HepG2 (cell line): Measurements from ENCODE around the gene SYT10. TPM values are rescaled to one million over a fixed set of nuclear protein-coding genes. Genes with fewer than 3 reads are reported as not detected.
A peak's percentile ranks its signal among the peaks of the same experiment; 100 is the strongest.

Experiments
- ATAC-seq: fragments of 200-7000 bp; cut with Tn5 transposase; 3 replicates; pipeline ENCODE4 v1.9.1; 2020; ENCODE audit warnings: mild to moderate bottlenecking, moderate library complexity
- BruUV-seq: library from RNA; stranded (reverse); fragments of 400-500 nt; replicated peaks from 2 replicates; lab custom pipeline; 2021; lab: Mats Ljungman, UMichigan
- CTCF ChIA-PET: fragments of 300-600 bp; formaldehyde crosslinking; extraction: SDS; loops from one replicate; lab custom pipeline; 2021; ENCODE audit warnings: low total read pairs, inconsistent platforms, low intra/inter-chr PET ratio; lab: Yijun Ruan, JAX
- POLR2A ChIA-PET: fragments of 350-600 bp; sonication (Branson Sonifier 250); formaldehyde crosslinking; loops from one replicate; lab custom pipeline; 2020; ENCODE audit warnings: antibody characterized with exemption, inconsistent platforms; lab: Yijun Ruan, JAX
- DNase-seq: peaks from one replicate; pipeline ENCODE4 v3.0.0-alpha.2; 2015; ENCODE audit warnings: low spot score
- FAIRE-seq: peaks from 3 replicates; lab custom pipeline; 2011; peaks lifted over from hg19 to GRCh38; lab: Jason Lieb, UNC
- H2AFZ ChIP-seq: one replicate; pipeline ENCODE4 v1.6.1; 2011; ENCODE audit warnings: low read length, inconsistent platforms
- H3K27ac ChIP-seq: fragments of 300-600 bp; 3 replicates; pipeline ENCODE4 v1.8.0; 2011; ENCODE audit warnings: mixed run types, mild to moderate bottlenecking, mixed read lengths, low read length, inconsistent platforms; ENCODE audit not compliant: insufficient read depth; ENCODE audit errors: extremely low read length
- H3K27me3 ChIP-seq, 2 experiments: fragments of 200-600 bp in 1 of 2; 2 replicates in 1 of 2; 3 replicates in 1 of 2; pipeline versions ENCODE4 v1.6.0 to v1.8.0; 2011; ENCODE audit warnings: low read length in 2 of 2, mild to moderate bottlenecking in 2 of 2, moderate library complexity in 2 of 2, inconsistent platforms in 1 of 2; ENCODE audit not compliant: insufficient read depth in 2 of 2, control insufficient read depth in 1 of 2
- H3K36me3 ChIP-seq, 2 experiments: fragments of 200-600 bp in 1 of 2; replicated peaks in 1 of 2; 2 replicates in 1 of 2; 3 replicates in 1 of 2; pipeline versions ENCODE4 v1.5.1 to v1.8.0; 2011; ENCODE audit warnings: low read length in 2 of 2, inconsistent platforms in 1 of 2; ENCODE audit not compliant: insufficient read depth in 2 of 2, control insufficient read depth in 1 of 2
- H3K4me1 ChIP-seq: 2 replicates; pipeline ENCODE4 v1.5.1; 2012; ENCODE audit warnings: low read length, inconsistent platforms; ENCODE audit not compliant: insufficient read depth
- H3K4me2 ChIP-seq: 2 replicates; pipeline ENCODE4 v1.6.0; 2011; ENCODE audit warnings: low read depth, low read length, inconsistent platforms
- H3K4me3 ChIP-seq, 3 experiments: fragments of 200-600 bp in 1 of 3; sonication (generic), shearing (Covaris generic) in 1 of 3; replicated peaks in 1 of 3; 2 replicates each; pipeline ENCODE4 v1.5.1; 2011 to 2016; ENCODE audit warnings: low read length in 3 of 3, inconsistent platforms in 2 of 3, low read depth in 2 of 3, mild to moderate bottlenecking in 2 of 3, control low read depth in 1 of 3, mixed read lengths in 1 of 3; ENCODE audit not compliant: insufficient read depth in 1 of 3
- H3K79me2 ChIP-seq: one replicate; pipeline ENCODE4 v1.6.1; 2011; ENCODE audit warnings: low read length, inconsistent platforms; ENCODE audit not compliant: insufficient read depth
- H3K9ac ChIP-seq: 2 replicates; pipeline ENCODE4 v1.6.0; 2011; ENCODE audit warnings: mild to moderate bottlenecking, low read depth, low read length, inconsistent platforms; ENCODE audit not compliant: insufficient read depth
- H3K9me3 ChIP-seq: 2 replicates; pipeline ENCODE4 v1.5.1; 2012; ENCODE audit warnings: mild to moderate bottlenecking, low read length
- H4K20me1 ChIP-seq: 2 replicates; pipeline ENCODE4 v1.6.0; 2011; ENCODE audit warnings: inconsistent platforms, mild to moderate bottlenecking, low read length, moderate library complexity; ENCODE audit not compliant: insufficient read depth
- ATF7 ChIP-seq, 2 experiments: fragments of 450-650 bp in 1 of 2; sonication (generic) in 1 of 2; formaldehyde crosslinking in 1 of 2; IDR thresholded peaks; 2 replicates each; pipeline versions ENCODE4 v1.4.0 to v1.6.1; 2016 to 2020; ENCODE audit warnings: antibody characterized with exemption in 1 of 2, mild to moderate bottlenecking in 1 of 2, missing genetic modification reagents in 1 of 2
- CREB1 ChIP-seq, 2 experiments: fragments of 450-650 bp in 1 of 2; IDR thresholded peaks; 2 replicates each; pipeline ENCODE4 v1.6.1; 2016 to 2017; ENCODE audit warnings: control low read depth in 1 of 2, mild to moderate bottlenecking in 1 of 2, missing compliant biosample characterization in 1 of 2, missing genetic modification characterization in 1 of 2
- MATR3 ChIP-seq: sonication (generic); formaldehyde crosslinking; IDR thresholded peaks from 2 replicates; pipeline ENCODE4 v1.4.0; 2020; ENCODE audit warnings: missing genetic modification reagents
- STAG1 ChIP-seq: sonication (generic); formaldehyde crosslinking; IDR thresholded peaks from 2 replicates; pipeline ENCODE4 v1.4.0; 2020; ENCODE audit warnings: missing genetic modification reagents
- ZNF12 ChIP-seq: sonication (generic); formaldehyde crosslinking; IDR thresholded peaks from 2 replicates; pipeline ENCODE4 v1.5.0; 2020; ENCODE audit warnings: missing genetic modification reagents
- ZNF264 ChIP-seq: sonication (generic); formaldehyde crosslinking; IDR thresholded peaks from 2 replicates; pipeline ENCODE4 v1.4.0; 2020; ENCODE audit warnings: missing genetic modification reagents
- ZNF451 ChIP-seq: sonication (generic); formaldehyde crosslinking; IDR thresholded peaks from 2 replicates; pipeline ENCODE4 v1.5.0; 2020; ENCODE audit warnings: mild to moderate bottlenecking, missing genetic modification reagents
- ZNF629 ChIP-seq: sonication (generic); formaldehyde crosslinking; conservative IDR thresholded peaks from 2 replicates; pipeline ENCODE4 v1.5.0; 2020; ENCODE audit warnings: missing genetic modification reagents
- WGBS: methylation state at CpG from one replicate; pipeline ENCODE4 v1.1.6; 2017; ENCODE audit warnings: low lambda C conversion rate; 5-methylcytosine and 5-hydroxymethylcytosine counted together
- in situ Hi-C: cut with HindIII; loops from 2 replicates; pipeline ENCODE4 v1.10.0; 2017; ENCODE audit warnings: low pct_unique_long_range_greater_than_20kb; ENCODE audit not compliant: extremely low pct_ligation_motif_present
- intact Hi-C: fragments of 100-400 bp; cut with micrococcal nuclease; formaldehyde crosslinking; loops from one replicate; pipeline ENCODE4 v1.10.0; 2022; ENCODE audit not compliant: unreplicated experiment
- polyA plus RNA-seq, 8 experiments: library from polyadenylated mRNA; depleted of rRNA in 3 of 8; stranded (reverse) in 7 of 8; unstranded in 1 of 8; fragments of >200 nt; fragmentation: Illumina TruSeq in 4 of 8; extraction: Trizol in 4 of 8; gene quantifications; 2 replicates each; pipeline versions ENCODE4 v1.2.1 to v1.2.3, GENCODE V29; 2011 to 2016; ENCODE audit warnings: low read depth in 4 of 8, missing spikeins in 1 of 8, mixed read lengths in 1 of 8; ENCODE audit not compliant: insufficient read depth in 1 of 8
- total RNA-seq, 5 experiments: library from RNA; depleted of rRNA; stranded (reverse); fragments of >200 nt; fragmentation: Illumina TruSeq; extraction: Trizol; gene quantifications; 2 replicates each; pipeline ENCODE4 v1.2.3, GENCODE V29; 2016; ENCODE audit warnings: low read depth in 1 of 5
- TF ChIP-seq, protein P1 (sequence below), 2 experiments: sonication (generic) in 1 of 2; formaldehyde crosslinking in 1 of 2; IDR thresholded peaks; 2 replicates each; pipeline versions ENCODE4 v1.4.0 to v1.6.1; 2018 to 2020; ENCODE audit warnings: missing genetic modification reagents in 2 of 2, borderline replicate concordance in 1 of 2, low read depth in 1 of 2, mild to moderate bottlenecking in 1 of 2, missing biosample characterization in 1 of 2
- TF ChIP-seq, protein P2 (sequence below): sonication (generic); formaldehyde crosslinking; IDR thresholded peaks from 2 replicates; pipeline ENCODE4 v1.5.0; 2020; ENCODE audit warnings: mild to moderate bottlenecking, missing genetic modification reagents, moderate library complexity

SYT10 gene
- total and polyA plus RNA-seq, 2 of the 13 experiments (the other 11 are each of a cell fraction or from before 2014, with no cell fraction given) = not detected

DNA sequence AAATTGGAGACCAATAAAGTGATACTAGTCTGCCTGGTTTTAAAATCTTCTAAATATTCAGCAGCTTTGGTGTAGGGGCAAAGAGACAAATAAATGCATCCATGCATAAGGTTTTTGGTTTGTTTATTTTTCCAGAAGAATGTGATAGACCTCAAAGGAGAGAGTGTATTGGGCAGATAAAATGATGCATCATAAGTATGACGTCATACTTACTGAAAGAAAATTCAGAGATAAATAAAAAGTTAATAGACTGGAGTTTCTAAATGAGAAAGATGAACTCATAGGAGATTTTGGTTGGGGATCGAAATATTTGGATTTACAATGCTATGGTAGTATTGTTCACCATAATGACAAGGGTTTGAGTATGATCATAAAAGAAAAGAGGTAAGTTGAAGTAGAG, 10.2 kb downstream of the SYT10 start:
- Histone ChIP-seq H3K4me2 (no peak overlapping the region), H3K79me2 (no peaks in the 10 kb centered on the region), H3K4me3 (no peak overlapping the region), H3K9me3 (no peaks in the 10 kb centered on the region), H3K9ac (no peak overlapping the region), H3K4me1 (no peaks in the 10 kb centered on the region), H4K20me1 (no peaks in the 10 kb centered on the region), H3K27ac (no peak overlapping the region), H3K36me3 (no peaks in the 10 kb centered on the region), H3K27me3 (no peaks in the 10 kb centered on the region), H2AFZ (no peak overlapping the region)
- POLR2A ChIA-PET = no interaction called here
- CTCF ChIA-PET = no interaction called here
- BruUV-seq = no TSS peak
- 0% methylated on average over 2 of the region's 2 CpGs for WGBS
- in situ Hi-C loops (no loop called here), intact Hi-C loops (loop anchor here (5.0 kb wide), 2 partner anchors 178 to 593 kb away; partner anchors contain the start of gene ALG10)
- ATAC-seq (no peak), DNase-seq (no peak), FAIRE-seq (no peak)
- TF ChIP-seq, protein P1, sequence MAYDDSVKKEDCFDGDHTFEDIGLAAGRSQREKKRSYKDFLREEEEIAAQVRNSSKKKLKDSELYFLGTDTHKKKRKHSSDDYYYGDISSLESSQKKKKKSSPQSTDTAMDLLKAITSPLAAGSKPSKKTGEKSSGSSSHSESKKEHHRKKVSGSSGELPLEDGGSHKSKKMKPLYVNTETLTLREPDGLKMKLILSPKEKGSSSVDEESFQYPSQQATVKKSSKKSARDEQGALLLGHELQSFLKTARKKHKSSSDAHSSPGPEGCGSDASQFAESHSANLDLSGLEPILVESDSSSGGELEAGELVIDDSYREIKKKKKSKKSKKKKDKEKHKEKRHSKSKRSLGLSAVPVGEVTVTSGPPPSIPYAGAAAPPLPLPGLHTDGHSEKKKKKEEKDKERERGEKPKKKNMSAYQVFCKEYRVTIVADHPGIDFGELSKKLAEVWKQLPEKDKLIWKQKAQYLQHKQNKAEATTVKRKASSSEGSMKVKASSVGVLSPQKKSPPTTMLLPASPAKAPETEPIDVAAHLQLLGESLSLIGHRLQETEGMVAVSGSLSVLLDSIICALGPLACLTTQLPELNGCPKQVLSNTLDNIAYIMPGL (CRISPR knock-in tag; IDR thresholded peaks at IDR 0.05; ENCODE audit: borderline replicate concordance in 1 of 2, low read depth in 1 of 2) = no peak
- TF ChIP-seq ATF7 (IDR thresholded peaks at IDR 0.05) (peak; percentile 100), ATF7 (CRISPR knock-in tag; IDR thresholded peaks at IDR 0.05) (no peak), ZNF451 (CRISPR knock-in tag) (no peak), CREB1 (IDR thresholded peaks at IDR 0.05) (peak; percentile 97), CREB1 (CRISPR knock-in tag; IDR thresholded peaks at IDR 0.05) (no peak)

DNA sequence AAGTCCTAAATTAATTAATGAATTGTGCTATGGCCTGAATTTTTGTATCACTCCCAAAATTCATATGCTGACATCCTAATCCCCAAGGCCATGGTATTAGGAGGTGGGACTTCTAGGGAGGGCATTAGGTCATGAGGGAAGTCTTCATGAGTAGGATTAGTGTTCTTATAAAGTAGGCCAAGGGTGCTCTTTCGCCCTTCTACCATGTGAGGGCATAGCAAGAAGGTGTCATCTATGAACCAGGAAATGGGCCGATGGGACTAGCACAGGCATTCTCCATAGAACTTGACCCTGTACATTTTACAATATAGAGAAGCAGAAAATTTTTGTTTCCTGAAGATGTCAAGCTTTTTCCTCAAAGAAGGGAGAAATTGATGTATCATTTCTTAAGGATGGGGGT, 12.5 kb downstream of the SYT10 start:
- no peaks in the 10 kb centered on the region for H3K36me3 ChIP-seq
- BruUV-seq = no TSS peak
- POLR2A ChIA-PET = no interaction called here

More for the DNA sequence above, 12.5 kb downstream of the SYT10 start:
- CTCF ChIA-PET = no interaction called here
- intact Hi-C loops (loop anchor here (5.0 kb wide), 2 partner anchors 180 to 595 kb away; partner anchors contain the start of gene ALG10), in situ Hi-C loops (no loop called here)
- Histone ChIP-seq H3K79me2 (no peaks in the 10 kb centered on the region), H3K27ac (no peak overlapping the region), H3K4me2 (no peak overlapping the region), H3K4me3 (no peak overlapping the region), H3K27me3 (no peaks in the 10 kb centered on the region), H3K4me1 (no peaks in the 10 kb centered on the region), H4K20me1 (no peaks in the 10 kb centered on the region), H2AFZ (no peak overlapping the region), H3K9me3 (no peaks in the 10 kb centered on the region), H3K9ac (no peak overlapping the region)
- DNase-seq = peak; percentile 18
- peak; percentile 67 for ATAC-seq
- no peak for FAIRE-seq
- peak; percentile 41; the same call in 1 of the 2 replicates for TF ChIP-seq ZNF629 (CRISPR knock-in tag)
- no peak for TF ChIP-seq MATR3 (CRISPR knock-in tag)
- no peak for TF ChIP-seq ZNF12 (CRISPR knock-in tag)
- no peak for TF ChIP-seq ZNF264 (CRISPR knock-in tag)
- peak; percentile 23; the same call in 1 of the 2 replicates for TF ChIP-seq STAG1
- TF ChIP-seq, protein P2, sequence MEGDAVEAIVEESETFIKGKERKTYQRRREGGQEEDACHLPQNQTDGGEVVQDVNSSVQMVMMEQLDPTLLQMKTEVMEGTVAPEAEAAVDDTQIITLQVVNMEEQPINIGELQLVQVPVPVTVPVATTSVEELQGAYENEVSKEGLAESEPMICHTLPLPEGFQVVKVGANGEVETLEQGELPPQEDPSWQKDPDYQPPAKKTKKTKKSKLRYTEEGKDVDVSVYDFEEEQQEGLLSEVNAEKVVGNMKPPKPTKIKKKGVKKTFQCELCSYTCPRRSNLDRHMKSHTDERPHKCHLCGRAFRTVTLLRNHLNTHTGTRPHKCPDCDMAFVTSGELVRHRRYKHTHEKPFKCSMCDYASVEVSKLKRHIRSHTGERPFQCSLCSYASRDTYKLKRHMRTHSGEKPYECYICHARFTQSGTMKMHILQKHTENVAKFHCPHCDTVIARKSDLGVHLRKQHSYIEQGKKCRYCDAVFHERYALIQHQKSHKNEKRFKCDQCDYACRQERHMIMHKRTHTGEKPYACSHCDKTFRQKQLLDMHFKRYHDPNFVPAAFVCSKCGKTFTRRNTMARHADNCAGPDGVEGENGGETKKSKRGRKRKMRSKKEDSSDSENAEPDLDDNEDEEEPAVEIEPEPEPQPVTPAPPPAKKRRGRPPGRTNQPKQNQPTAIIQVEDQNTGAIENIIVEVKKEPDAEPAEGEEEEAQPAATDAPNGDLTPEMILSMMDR (CRISPR knock-in tag) = peak; percentile 23; the same call in 1 of the 2 replicates
- 4% methylated on average over 2 of the region's 2 CpGs for WGBS
